ENCODE results near the gene PNMA1.

PNMA1 gene

DNA sequence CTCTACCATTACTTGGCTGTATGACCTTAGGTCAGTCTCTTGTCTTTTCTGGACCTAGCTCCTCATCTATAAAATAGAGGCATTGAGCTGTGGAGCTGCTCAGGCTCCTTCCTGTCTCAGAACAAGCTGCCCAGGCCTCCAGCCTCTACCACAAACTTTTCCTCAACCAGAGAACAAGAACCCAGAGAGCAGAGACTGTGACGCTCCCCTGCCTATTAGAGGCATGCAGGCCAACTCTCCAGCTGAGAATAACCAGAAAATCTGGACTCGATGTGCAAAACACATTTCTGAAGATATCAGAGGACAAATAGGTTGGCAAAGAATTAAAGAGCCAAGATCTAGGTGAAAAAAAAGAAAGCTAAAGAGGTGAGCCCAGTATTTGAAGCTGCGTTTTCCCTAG is 17.8 kb upstream of the PNMA1 start:
- FAIRE-seq, result no peak

DNA sequence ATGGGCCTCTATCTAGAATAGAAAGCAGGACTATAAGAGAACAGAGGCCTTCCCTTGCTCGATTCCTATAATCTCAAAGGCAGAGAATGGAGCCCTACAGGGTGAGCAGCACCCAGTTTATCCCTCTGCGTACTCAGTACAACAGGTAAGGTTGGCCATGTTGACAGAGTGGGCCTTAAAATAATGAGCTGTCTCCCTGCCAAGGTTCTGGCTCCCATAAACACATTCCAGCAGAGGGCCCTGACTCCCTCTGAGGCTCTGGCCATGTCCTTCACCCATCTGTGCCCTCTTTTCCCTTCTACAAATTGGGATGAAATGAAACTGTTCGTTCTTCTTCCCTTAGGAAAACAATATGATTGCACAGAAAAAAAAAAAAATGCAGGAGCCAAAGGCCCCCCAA is 16.9 kb upstream of the PNMA1 start:
- FAIRE-seq, result no peak

DNA sequence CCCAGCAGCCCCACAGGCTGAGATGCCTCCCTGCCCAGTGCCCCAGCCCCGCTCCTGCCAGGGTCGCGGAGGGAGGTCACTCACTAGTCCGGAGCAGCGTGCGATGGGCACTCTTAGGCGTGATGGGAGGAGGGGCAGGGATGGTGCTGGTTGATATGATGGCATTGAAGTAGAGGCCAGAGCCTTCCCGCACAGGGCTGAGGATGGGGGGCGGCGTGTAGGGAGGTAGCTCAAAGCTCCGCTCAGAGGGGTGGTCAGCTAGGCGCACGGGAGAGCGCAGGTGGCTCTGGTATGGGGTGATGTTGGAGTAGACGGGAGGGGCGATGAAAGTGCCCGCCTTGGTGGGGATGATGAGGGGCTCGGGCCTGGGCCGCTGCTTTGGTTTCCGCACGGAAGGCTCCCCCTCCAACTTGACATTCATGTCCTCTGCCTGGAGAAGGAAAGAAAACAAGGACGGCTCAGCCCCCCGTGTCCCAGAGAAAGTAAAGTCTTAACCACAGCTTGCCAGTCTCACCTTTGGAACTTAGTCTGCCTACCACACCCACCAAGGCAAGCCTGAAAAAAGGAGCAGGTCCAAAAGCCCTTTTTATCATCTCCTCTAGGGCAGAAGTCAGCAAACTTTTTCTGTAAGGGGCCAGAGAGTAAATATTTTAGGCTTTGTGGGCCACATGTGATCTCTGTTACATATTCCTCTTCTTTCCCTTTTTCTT is 15.5 kb upstream of the PNMA1 start:
- no peak for FAIRE-seq

DNA sequence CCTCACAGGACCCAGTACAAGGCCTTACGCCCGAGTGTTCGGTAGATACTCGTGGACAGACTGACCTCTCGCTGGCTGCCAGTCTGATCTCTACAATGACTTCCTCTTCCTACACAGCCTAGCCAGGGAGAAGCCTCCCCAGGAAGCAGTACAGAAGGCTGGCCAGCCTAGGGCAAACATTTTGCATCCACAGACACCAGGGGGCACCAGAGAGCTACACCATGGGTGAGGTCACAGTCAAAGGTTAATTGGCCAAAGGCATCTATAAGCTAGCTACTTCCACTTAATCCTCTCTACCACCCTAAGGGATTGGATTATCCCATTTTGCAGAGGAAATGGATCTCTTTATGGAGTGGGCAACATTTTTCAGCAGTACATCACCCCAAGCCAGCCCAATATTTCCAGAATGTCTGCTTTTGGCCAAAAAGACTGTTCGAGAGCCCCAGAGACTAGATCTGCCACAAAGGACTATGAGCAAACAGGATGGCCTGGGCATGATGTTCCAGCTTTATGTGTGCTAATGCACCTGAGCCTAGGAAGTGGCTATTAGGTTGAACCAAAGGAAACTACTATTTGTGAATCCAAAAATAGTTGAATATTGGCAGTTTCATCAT is 14.6 kb upstream of the PNMA1 start:
- no peak for FAIRE-seq

DNA sequence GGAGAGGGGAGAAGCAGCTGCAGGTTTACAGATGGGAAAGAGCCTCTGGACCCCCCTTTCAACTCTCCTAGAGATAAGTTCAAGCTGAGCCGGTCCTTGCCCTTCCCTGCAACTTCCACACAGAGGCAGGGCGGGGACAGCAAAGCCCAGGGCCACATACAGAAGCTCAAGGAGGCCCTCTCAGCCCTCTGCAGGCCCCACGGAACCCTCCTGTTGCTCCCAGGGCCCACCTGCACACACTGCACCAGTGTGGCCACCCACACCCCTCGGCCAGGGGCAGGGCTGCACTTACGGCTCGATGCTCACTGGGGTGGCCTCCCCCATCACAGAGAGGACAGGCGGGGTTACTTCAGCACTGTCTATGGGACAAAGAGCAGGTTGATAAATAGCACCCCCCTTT is 13.0 kb upstream of the PNMA1 start:
- no peak for FAIRE-seq

DNA sequence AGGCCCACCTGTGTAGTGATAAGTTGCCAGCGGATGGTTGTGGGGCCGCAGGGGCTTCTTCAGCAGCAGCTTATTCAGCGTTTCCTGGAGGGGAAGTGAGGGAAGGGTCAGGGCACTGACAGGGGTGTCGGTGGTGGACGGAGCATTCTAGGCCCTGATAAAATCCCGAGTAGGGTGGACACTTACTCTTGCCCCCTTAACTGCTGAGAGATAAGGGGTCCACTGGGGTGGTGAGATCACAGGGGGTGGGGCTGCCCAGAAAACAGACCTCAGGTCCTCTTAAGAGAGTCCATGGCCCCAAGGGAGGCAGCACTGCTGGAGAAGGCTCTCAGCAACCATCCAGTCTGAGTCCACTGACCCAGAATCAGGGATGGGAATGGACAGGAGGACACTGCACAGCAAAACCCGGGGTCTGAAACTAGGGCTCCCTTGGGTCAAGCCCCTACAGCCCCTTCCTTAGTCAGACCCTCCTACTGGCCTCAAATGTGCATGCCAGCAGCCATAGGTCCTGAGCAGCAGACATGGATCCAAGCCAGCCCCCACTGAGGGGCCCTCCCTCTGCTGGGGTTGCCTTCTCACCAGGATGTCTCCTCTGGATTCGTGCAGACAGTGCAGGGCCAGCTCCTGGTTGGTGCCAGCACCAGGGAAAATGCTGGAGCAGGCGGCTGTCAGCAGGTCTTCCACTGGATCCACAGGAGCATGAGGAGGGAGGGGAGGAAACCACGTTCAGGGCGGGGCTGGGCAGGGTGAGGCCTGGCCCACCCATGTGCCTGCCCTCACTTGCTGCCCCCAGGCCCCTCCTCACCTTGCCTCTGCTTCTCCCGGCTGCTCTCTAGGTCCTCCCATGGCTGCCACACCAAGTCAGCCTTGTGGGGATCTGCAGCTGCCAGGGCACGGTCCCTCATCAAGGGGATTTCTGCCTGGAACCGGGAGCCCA is 12.1 kb upstream of the PNMA1 start:
- FAIRE-seq, result no peak

DNA sequence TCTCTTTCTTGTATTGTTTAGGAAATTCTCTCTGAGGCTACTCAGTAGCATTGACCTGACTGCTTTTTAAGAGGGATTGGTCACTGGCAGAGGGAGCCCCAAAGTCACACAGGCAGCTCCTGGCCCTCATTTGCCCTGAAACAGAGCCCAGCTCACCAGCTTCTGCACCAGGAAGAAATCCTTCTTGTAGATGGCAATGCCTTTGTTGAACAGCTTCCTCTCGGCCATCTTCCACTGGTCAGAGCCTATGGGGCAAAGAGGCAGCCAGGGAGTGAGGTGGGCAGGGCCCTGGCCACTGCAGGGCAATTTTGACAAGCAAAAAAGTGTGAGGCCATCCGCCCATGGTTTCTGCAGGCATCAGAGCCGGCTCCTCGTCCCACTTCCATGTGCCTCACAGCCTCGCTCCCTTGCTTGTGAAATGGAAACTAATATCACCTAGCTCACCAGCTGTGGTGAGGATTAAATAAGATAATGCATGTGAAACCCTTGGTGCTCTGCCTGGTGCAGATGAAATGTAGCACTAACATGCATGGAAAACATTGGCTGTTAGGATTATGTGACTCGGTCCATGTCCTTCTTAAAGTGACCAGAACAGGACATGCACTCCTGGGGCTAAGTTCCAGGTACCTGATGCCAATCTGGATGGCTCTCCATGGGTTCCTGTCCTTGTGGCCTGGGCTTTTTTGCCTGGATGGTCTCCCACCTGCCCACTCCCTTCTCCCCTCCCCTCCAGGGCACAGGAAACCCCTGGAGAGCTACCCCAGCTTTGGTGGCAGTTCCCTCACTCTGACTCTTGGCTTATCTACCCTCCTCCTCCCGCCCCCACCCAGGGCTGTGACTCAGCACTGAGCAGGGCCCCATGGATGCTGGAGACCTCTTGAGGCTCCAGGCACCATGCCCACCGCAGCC is 11.2 kb upstream of the PNMA1 start:
- FAIRE-seq, result no peak

DNA sequence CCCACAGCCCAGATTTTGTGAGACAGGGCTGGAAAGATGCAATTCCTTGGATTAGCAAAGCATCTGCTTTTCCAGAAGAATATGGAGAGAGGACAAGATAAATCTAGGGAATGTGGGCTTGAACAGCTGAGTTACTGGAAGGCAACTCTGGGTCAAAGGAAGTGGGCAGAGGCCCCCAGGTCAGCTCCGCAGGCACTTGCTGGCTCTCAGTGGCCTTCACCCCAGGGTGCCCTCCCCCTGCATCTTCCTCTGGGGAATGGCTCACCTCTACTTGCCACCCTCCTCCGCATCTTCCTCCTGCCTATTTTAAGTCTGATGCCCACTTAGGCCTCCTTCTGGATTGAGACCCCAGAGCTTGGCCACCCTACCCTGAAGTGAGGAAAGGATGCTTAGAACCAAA is 10.5 kb upstream of the PNMA1 start:
- FAIRE-seq, result no peak

DNA sequence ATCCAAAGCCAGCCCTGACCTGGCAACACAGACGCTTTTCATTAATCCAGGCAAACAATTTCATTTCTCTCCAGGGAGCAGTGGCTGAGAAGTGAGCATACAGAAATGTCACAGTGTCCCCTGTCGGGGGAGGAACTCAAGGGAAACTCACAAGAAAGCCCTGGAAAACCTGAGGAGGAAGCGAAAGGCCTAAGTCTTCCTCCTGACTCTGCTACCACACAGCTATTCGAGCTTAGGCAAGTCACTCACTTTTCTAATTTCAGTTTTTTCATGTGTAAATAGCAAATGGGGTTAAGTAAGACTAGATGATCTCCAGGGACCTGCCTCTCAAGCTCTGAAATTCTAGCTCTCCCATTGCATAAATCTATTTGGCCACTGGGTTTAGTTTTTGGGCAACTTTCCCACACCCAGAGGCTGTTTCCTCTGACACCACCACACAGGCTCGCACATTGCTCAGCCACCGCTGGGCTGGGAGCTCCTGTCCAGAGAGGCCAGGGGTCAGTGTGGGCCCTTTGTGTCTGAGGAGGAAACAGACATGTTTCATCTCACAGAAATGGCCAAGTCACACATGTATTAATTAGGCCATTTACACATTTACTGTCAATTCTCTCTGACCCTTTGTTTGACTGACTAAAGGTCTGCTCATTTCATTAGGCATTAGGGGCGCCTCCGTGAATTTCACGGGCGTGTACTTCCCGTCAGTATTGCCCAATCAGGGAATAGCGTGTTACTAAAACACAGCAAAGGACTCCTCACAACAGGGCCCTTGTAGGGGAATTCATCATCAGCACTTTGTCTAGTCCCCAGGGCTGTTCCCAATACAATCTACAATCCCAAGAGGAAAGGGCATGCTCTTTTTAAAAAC is 9.8 kb upstream of the PNMA1 start:
- no peak for FAIRE-seq

DNA sequence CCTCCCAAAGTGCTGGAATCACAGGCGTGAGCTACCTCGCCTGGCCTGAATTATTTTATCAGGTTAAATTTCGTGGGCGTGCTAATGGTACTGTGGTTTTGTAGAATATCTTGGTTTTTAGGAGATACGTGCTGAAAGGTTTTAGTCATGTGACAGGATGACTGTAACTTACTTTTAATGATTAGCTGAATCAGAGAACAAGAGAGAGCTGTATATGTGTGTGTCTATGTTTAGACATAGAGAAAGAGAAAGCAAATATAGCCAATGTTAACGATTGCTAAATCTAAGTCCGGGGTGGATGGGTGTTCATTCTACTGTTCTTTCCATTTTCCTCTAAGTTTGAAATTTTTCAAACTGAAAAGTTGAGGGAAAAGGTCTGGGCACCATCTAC is 9.2 kb upstream of the PNMA1 start:
- FAIRE-seq, result no peak

DNA sequence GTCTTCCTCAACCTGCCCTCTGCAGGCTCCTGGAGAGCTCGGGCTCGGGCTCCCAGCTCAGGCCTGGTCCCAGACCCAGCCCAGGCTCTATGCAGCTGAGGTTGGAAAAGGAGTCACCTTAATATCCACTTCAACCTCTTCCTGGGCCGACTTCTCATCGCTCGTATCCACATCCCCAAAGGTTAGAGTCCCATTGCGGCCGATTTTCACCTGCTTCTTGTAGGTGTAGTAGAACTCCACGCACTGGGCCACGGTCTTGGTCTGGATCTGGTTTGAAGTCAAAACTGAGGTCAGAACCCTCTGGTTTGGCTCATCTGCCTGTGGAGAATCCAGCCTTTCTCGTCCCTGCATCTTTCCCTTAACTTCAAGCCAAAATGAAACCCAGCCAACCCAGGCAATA is 8.4 kb upstream of the PNMA1 start:
- no peak for FAIRE-seq

DNA sequence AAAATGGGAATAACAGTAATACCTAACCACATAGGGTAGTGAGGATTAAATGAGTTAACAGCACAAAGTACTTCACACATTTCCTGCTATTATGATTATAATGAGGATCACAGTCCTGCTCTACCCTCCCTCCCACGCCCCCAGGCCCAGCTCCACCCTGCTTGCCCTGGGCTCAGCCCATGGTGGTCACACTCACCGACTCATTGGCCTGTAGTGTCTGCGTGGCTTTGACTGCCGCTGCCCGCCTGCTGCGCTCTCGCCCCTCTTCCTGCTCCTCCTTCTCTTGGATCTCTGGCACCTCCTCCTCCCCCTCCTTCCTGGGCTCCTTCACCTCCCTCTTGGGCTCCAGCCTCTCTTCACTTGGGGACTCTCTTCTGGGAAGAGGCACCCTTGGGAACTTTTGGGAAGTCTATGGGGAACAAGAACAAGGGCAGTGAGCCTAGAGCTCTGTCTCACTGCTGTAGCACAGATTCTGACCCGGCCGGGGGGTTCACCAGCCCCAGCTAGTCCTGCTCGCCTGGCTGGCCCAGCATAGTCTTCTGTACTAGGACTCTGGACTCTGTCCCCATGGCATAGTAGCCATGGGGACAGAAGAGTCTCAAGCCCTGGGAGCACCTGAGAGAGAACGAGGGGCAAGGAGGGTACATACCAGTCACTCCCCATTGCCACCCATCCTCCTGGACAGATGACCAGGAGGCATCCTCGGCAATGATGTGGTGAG is 7.1 kb upstream of the PNMA1 start:
- FAIRE-seq, result no peak

DNA sequence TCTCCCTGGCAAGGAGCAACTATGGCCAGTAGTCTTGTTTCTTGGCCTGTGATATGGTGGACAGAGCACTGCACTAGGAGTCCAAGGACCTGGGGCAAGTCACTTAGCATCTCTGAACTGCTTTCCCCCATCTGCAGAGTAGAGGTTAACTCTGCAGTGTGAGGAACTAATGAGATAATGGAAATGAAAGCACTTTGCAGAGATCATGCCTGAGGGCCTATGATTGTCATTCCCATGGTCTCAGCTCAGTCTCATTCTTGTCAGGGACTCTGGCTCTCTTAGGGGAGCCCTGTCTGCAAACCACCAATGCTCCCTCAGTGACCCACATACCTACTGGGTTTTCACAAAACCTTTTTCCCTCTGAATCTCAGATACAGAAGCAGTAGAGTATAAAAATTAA is 6.5 kb upstream of the PNMA1 start:
- no peak for FAIRE-seq

DNA sequence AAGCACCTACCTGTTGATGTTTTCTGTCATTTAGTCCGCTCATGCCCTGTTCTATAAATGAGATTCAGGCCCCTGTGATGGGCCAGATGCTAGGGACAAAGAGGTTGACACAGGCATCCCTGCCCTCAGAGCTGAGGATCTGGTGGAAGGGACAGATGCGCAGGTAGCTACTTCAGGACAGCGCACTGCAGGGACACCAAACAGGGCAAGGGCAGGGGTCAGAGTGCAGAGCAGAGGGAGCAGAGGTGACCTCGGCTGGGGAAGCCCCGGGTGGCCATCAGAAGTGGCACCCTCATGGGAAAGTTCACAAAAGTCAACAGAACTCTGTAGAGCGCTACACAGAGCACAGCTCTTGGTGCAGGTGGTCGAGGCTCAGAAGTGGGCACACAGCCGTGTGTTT is 5.6 kb upstream of the PNMA1 start:
- no peak for FAIRE-seq

DNA sequence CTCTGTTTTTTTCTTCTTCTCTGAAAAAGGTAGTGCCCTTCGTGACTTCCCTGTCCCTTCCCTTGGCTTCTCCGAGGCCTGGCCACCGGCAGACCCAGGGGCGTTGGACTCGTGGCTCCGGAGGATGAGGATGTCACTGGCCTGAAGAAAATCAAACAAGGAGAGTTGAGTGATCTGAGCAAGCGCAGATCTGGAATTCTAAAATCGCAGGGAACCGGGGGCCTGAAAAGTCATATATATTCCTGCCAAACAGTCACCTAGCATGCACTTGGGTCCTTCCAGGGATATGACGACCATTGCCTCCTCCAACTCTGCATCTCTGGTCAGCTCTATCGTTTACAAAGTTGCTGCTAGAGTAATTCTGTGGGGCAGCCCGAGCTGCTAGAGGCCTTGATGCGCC is 5.2 kb upstream of the PNMA1 start:
- FAIRE-seq, result no peak

DNA sequence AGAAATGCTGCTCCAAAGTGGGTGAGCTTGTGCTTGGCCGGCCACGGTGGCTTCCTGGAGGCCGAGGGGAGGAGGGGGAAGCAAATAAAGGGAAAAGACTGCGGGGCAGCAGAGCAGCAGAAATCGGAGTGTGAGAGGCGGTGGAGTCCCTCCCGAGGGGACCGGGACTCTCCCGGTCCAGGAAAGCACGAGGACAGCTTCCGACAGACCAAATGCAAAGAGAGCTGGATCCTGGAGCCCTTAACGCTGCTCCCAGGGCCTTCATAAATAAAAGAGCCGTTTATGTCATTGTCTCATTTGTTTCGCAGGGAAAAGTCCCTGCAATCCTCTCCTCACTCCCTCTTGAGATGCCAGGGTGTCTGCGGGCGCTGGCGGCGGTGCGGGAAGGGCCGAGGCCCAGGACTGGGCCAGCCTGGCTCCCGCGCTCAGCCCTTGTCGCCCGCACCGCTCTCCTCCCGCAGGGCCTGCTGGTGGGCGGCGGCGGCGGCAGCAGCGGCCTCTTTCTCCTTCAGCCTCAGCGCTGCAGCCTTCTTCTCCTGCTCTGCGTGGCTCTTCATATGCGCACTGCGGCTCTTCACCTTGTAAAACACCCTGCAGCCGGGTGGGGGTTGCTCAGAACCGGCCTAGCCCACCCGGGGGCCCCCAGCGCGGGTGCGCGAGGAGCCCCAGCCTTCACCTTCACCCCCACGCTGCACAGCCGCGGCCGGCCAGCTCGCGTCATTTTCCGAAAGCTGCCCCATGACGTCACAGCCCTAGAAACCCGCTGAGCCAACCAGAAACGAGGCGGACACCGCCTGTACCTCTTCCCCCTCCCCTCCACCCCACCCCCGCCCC is 4.5 kb upstream of the PNMA1 start:
- FAIRE-seq, result no peak

DNA sequence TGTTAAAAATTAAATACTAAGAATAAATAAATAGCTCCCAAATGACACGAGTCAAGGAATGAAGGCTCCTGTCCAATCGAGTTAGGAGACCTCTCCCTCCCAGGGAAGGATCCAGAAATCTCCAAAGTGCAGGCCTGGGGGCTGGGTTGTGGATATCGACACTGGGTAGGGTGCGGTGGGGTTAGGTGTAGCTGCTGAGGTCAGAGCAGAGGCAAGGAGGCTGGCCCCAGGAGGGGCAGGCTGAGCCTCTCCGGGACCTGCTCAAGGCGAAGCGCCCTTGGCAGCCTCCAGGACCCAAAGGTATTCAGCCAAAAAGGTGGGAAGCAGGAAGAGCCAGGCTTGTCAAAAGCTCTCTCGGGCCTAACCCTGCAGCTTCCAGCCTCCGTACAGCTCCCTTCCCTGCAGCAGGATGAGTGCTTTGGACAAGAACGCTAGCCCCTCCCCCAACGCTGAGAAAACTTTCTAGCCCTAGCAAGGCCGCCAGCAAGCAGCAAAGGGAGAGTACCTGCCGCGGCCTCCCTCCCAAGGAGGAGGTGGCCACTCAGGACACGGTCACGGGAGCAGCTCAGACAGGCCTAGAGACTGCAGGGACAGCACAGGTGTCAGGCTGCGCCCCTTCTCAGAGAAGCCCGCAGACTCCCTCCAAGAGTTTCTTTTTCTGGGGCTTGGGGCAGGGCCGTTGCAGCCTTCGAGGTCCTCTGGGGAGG is 3.7 kb upstream of the PNMA1 start:
- FAIRE-seq, result no peak

DNA sequence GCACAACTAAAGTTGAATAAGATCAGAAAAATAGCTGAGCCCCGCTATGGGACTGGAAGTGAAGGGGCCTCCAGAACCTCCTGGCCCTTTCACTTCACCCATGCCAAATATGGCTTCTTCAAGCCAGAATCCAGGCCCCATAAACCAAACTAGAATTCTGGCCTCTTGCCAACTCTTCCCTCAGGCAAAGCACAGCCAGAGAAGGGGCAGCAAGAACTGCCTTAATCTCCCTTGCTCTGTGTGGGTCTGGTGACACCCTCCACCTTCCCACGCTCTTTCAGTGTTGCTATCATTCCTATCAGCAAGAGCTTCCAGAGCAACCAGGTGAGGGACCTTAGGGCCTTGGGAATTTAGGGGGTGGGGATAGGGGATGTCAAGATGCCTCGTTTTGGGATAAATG is 3.1 kb upstream of the PNMA1 start:
- FAIRE-seq, result no peak

DNA sequence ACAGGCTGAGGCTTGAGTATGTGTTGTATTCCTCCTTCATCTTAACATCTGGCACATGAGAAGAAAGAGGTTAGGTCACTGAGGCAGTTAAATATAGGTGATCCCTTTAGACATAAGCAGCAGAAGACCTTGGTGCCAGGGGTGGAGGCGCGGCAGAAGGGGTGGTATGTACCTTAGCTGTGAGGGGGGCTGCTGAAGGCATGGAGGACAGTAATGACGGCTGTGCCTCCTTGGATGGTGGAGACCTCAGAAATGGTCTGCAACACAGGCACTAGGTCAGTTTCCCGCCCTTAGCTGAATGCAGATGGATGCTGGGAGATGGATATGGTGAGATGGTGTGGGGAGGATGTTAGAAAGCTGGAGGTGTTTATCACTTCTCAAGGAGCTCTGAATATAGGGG is 1.5 kb upstream of the PNMA1 start:
- no peak for FAIRE-seq

DNA sequence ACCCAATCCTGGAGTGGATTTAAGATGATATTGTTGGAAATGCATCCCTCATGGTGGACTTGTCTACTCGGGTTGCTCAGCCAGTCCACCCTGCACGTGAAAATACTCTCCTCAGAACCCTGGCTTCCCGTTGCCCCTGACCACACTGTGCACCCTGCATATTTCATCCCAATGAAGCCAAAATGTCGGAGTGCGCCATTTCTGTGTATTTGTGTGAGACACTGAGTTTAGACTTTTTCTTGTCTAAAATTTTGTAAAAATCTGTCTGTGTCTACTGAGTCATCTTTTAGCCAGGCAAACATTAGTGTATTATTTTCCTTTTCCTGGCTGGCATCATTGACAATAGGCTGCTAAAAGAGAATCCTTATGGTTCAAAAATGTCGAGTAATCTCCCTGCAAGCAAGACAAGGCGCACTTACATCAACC is 485 bp upstream of the PNMA1 start:
- no peak for FAIRE-seq
